GM20000 (cell line): ENCODE results near the gene KIF18B.

ENCODE experiments used
- DNase-seq: peaks from one replicate; pipeline ENCODE4 v3.0.0; 2012; ENCODE audit warnings: low spot score
- CTCF ChIP-seq: IDR thresholded peaks from 2 replicates; pipeline ENCODE4 v1.5.1; 2012; ENCODE audit warnings: mild to moderate bottlenecking, control low read depth; ENCODE audit errors: extremely low read depth, missing control alignments

Gene KIF18B

GRCh38 chr17:44884941-44885340 lies 62.6 kb downstream of the KIF18B start:
- TF ChIP-seq CTCF: no peak
- DNase-seq: no peak

GRCh38 chr17:44881145-44881544 lies 66.4 kb downstream of the KIF18B start:
- DNase-seq: no peak
- no peak for TF ChIP-seq CTCF

- no peak for DNase-seq
- no peak for TF ChIP-seq CTCF
These were observed 67.5 kb downstream of the KIF18B start for GRCh38 chr17:44880062-44880461.

- TF ChIP-seq CTCF: no peak
- DNase-seq: no peak
These were observed 68.2 kb downstream of the KIF18B start for GRCh38 chr17:44879376-44879775.

- peak; percentile 33 for DNase-seq
- no peak for TF ChIP-seq CTCF
These were observed 68.8 kb downstream of the KIF18B start for GRCh38 chr17:44878627-44879221.

- no peak for TF ChIP-seq CTCF
- DNase-seq: no peak
These were observed 70.5 kb downstream of the KIF18B start for GRCh38 chr17:44877121-44877520.

- DNase-seq: no peak
- TF ChIP-seq CTCF: no peak
These were observed 71.8 kb downstream of the KIF18B start for GRCh38 chr17:44875761-44876160.
